Pancreas (tissue), 10 donors: ENCODE data around the gene ABCC1. TPM values are rescaled to one million over a fixed set of nuclear protein-coding genes. Genes with fewer than 3 reads are reported as not detected.

Experiments
- ATAC-seq, 4 donors: fragments of 200-7000 bp; cut with Tn5 transposase; one replicate each; pipeline versions ENCODE4 v1.8.0 to v1.9.1; 2020; ENCODE audit warnings: mild to moderate bottlenecking in 4 of 4, moderate library complexity in 4 of 4
- DNase-seq, 6 donors: peaks; one replicate each; pipeline ENCODE4 v3.0.0-alpha.2; 2020
- FAIRE-seq: peaks from 2 replicates; lab custom pipeline; 2012; peaks lifted over from hg19 to GRCh38; lab: Jason Lieb, UNC
- H3K27ac ChIP-seq, 4 donors: fragments of 200-600 bp; sonication (generic); 1 replicate in 3 of 4; 2 replicates in 1 of 4; pipeline versions ENCODE4 v1.5.0 to v1.8.0; 2020
- H3K27me3 ChIP-seq, 4 donors: fragments of 200-600 bp; one replicate each; pipeline ENCODE4 v1.8.0; 2021
- H3K36me3 ChIP-seq, 3 donors: fragments of 200-600 bp; sonication (generic) in 1 of 3; one replicate each; pipeline versions ENCODE4 v1.5.0 to v1.8.0; 2020 to 2021
- H3K4me1 ChIP-seq, 3 donors: fragments of 200-600 bp; one replicate each; pipeline ENCODE4 v1.8.0; 2021
- H3K4me3 ChIP-seq, 4 donors: fragments of 200-600 bp; sonication (generic) in 2 of 4; one replicate each; pipeline versions ENCODE4 v1.5.0 to v1.8.0; 2020 to 2021
- H3K9me3 ChIP-seq, 4 donors: fragments of 200-600 bp; one replicate each; pipeline ENCODE4 v1.8.0; 2021
- CTCF ChIP-seq, 4 donors: fragments of 200-600 bp; sonication (generic) in 3 of 4; IDR thresholded peaks; one replicate each; pipeline versions ENCODE4 v1.5.0 to v1.8.0; 2021; ENCODE audit warnings: antibody characterized with exemption in 4 of 4
- whole genome bisulfite sequencing, 2 donors: extraction: QIAGEN DNeasy Blood & Tissue Kit; methylation state at CpG; one replicate each; pipeline ENCODE4 v1.1.7; 2013; 5-methylcytosine and 5-hydroxymethylcytosine counted together
- intact Hi-C, 3 donors: fragments of 100-400 bp; cut with DNase I; formaldehyde crosslinking; loops; one replicate each; pipeline versions ENCODE4 v1.11.1 to v1.14.2; 2022
- polyA plus RNA-seq, 2 donors: library from polyadenylated mRNA; stranded (reverse); fragments of 200-250 nt; gene quantifications; one replicate each; pipeline ENCODE4 v1.2.3, GENCODE V29; 2013
- total RNA-seq, 6 donors: library from RNA; stranded (reverse); fragmentation: NEBNext Ultra II Directional in 4 of 6; extraction: Animal tissue kit (Norgen Biotek cat#: 25700) in 4 of 6; gene quantifications; one replicate each; pipeline versions ENCODE4 v1.2.1 to v1.2.4, GENCODE V29; 2021 to 2023
- donor health status: healthy with polysubstance abuse.
- donor health status: DM: no; HTN: no; CAD: no; lungs with moderate emphysema.
- donor health status: DM: no; HTN: no; CAD: no.
- donor health status: control.
- donor health status: control.
- donor health status: Bipolar disorder and iron deficiency.
- donor health status: DM: yes; HTN: yes; CAD: no.
- donor health status: DM: no; HTN: no; CAD: no.
- donor health status: DM: no; HTN: no; CAD: no.
- donor health status: DM: yes; HTN: yes; CAD: no.

The ABCC1 gene
- total and polyA plus RNA-seq, 8 donors: 8.5 to 16.8 (median 12.0) TPM

GRCh38 chr16:16141784-16142396 lies 192.5 kb downstream of the ABCC1 start:
- FAIRE-seq: no peak
- intact Hi-C loops: loop anchor here in 1 of 3 donors (10.0 kb wide), 1 partner anchor 367 kb away; no protein-coding TSS in a partner anchor
- no peak overlapping the region for H3K4me3 ChIP-seq
- H3K4me1 ChIP-seq: peaks cover 0 to 5% (median 0%) of the 10 kb centered on the region in 3 donors
- DNase-seq: no peak
- 26 to 53% methylated on average over 7 of the region's 7 CpGs for WGBS, 2 donors
- peaks cover 0 to 10% (median 0%) of the 10 kb centered on the region in 3 donors for H3K36me3 ChIP-seq
- no peak for TF ChIP-seq CTCF (IDR thresholded peaks at IDR 0.05)
- H3K27me3 ChIP-seq: no peaks in the 10 kb centered on the region
- H3K27ac ChIP-seq: peak overlapping the region in 2 of 4 donors; percentile 31 to 50
- H3K9me3 ChIP-seq: no peaks in the 10 kb centered on the region
- ATAC-seq: peak in 3 of 4 donors; percentile 42 to 76 (median 75)

GRCh38 chr16:16143038-16143763 lies 193.8 kb downstream of the ABCC1 start:
- no peaks in the 10 kb centered on the region for H3K27me3 ChIP-seq
- peak in 1 of 4 donors; percentile 6 for TF ChIP-seq CTCF (IDR thresholded peaks at IDR 0.05)
- intact Hi-C loops: loop anchor here in 1 of 3 donors (10.0 kb wide), 1 partner anchor 368 kb away; no protein-coding TSS in a partner anchor
- H3K27ac ChIP-seq: no peak overlapping the region
- FAIRE-seq (no peak), DNase-seq (no peak), ATAC-seq (no peak)
- 90 to 92% methylated on average over 15 of the region's 15 CpGs for whole genome bisulfite sequencing, 2 donors
- no peaks in the 10 kb centered on the region for H3K9me3 ChIP-seq
- peaks cover 0 to 5% (median 0%) of the 10 kb centered on the region in 3 donors for H3K4me1 ChIP-seq
- H3K36me3 ChIP-seq: peaks cover 0 to 7% (median 0%) of the 10 kb centered on the region in 3 donors
- no peak overlapping the region for H3K4me3 ChIP-seq

- no peak for ATAC-seq
- no peaks in the 10 kb centered on the region for H3K27me3 ChIP-seq
- no peak for DNase-seq
- no peaks in the 10 kb centered on the region for H3K9me3 ChIP-seq
- intact Hi-C loops: loop anchor here in 1 of 3 donors (10.0 kb wide), 1 partner anchor 369 kb away; no protein-coding TSS in a partner anchor
- H3K4me3 ChIP-seq: no peak overlapping the region
- no peak for FAIRE-seq
- no peak for TF ChIP-seq CTCF (IDR thresholded peaks at IDR 0.05)
- H3K27ac ChIP-seq: no peak overlapping the region
- H3K4me1 ChIP-seq: peaks cover 0 to 5% (median 0%) of the 10 kb centered on the region in 3 donors
- WGBS, 2 donors: 89 to 90% methylated on average over 8 of the region's 8 CpGs
- H3K36me3 ChIP-seq: peaks cover 0 to 3% (median 0%) of the 10 kb centered on the region in 3 donors
These were observed 194.5 kb downstream of the ABCC1 start for GRCh38 chr16:16143931-16144330.

- WGBS, 2 donors: 91 to 94% methylated on average over 5 of the region's 5 CpGs
- ATAC-seq (no peak), DNase-seq (no peak), FAIRE-seq (no peak)
- Histone ChIP-seq H3K4me1 (peaks cover 0 to 7% (median under 1%) of the 10 kb centered on the region in 3 donors), H3K27me3 (no peaks in the 10 kb centered on the region), H3K9me3 (no peaks in the 10 kb centered on the region), H3K36me3 (no peaks in the 10 kb centered on the region), H3K27ac (no peak overlapping the region), H3K4me3 (no peak overlapping the region)
- TF ChIP-seq CTCF (IDR thresholded peaks at IDR 0.05): no peak
- intact Hi-C loops: loop anchor here in 1 of 3 donors (10.0 kb wide), 1 partner anchor 370 kb away; no protein-coding TSS in a partner anchor
These were observed 195.0 kb downstream of the ABCC1 start for GRCh38 chr16:16144416-16144815.
